ENCODE data around the gene AGAP1. TPM values are rescaled to one million over a fixed set of nuclear protein-coding genes. Genes with fewer than 3 reads are reported as not detected.

Gene AGAP1
- total RNA-seq, 1 donor from 2014 or later, result 47.2 TPM

DNA sequence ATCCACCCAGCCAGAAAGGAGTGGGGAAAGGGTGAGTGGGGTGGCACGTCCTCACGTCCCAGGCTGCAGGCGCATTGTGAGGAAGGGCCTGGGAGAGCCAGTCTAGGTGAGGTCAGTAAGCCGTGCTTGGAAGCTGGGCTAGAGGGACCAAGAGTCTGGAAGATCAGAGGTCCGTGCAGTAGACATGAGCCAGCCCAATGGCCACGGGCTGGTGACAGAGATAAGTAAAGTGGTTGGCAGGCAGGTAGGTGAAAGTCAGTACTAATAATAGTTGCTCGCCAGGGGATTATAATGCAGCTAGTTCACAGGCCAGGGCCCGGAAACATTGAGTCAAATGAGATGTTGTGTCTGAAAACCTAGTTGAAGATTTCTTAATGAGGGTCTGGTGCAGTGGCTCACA is 541.1 kb downstream of the AGAP1 start:
- no peak overlapping the region for H3K4me3 Mint-ChIP-seq (ENCODE audit: low read depth)
- TF ChIP-seq, protein P1, sequence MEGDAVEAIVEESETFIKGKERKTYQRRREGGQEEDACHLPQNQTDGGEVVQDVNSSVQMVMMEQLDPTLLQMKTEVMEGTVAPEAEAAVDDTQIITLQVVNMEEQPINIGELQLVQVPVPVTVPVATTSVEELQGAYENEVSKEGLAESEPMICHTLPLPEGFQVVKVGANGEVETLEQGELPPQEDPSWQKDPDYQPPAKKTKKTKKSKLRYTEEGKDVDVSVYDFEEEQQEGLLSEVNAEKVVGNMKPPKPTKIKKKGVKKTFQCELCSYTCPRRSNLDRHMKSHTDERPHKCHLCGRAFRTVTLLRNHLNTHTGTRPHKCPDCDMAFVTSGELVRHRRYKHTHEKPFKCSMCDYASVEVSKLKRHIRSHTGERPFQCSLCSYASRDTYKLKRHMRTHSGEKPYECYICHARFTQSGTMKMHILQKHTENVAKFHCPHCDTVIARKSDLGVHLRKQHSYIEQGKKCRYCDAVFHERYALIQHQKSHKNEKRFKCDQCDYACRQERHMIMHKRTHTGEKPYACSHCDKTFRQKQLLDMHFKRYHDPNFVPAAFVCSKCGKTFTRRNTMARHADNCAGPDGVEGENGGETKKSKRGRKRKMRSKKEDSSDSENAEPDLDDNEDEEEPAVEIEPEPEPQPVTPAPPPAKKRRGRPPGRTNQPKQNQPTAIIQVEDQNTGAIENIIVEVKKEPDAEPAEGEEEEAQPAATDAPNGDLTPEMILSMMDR (IDR thresholded peaks at IDR 0.05; ENCODE audit: unreplicated experiment), result no peak
- H3K9me3 Mint-ChIP-seq (ENCODE audit: low read depth), result no peaks in the 10 kb centered on the region
- no peak for DNase-seq (ENCODE audit: low spot score, unreplicated experiment)
- H3K27ac Mint-ChIP-seq, result peak overlapping the region; percentile 53
- H3K36me3 Mint-ChIP-seq (ENCODE audit: insufficient read depth), result peaks cover 1% of the 10 kb centered on the region
- H3K27me3 Mint-ChIP-seq, result no peaks in the 10 kb centered on the region
- H3K4me1 Mint-ChIP-seq (ENCODE audit: low read depth), result no peaks in the 10 kb centered on the region

DNA sequence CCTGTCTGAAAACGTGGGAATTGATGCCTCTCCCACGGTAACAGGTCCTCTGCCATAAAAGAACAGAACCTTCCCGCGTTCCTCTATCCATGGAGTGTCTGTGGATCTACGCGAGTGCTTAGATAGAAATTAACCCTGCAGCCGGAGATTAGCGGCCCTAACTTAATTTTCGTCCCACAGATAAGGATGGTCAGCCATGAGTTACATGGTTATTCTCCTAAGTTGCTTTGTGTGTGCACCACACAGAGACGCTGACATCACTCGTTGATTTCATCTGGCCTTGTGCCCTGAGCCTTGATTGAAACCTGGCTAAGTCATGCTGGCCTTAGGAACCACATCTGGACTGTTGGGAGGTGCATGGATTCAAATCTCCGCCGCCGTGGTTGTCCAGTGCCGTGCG is 542.2 kb downstream of the AGAP1 start:
- H3K4me1 Mint-ChIP-seq (ENCODE audit: low read depth), result no peaks in the 10 kb centered on the region
- H3K36me3 Mint-ChIP-seq (ENCODE audit: insufficient read depth), result peaks cover 4% of the 10 kb centered on the region
- H3K27ac Mint-ChIP-seq, result no peak overlapping the region
- TF ChIP-seq, protein P1 (IDR thresholded peaks at IDR 0.05; ENCODE audit: unreplicated experiment), result no peak
- no peak for DNase-seq (ENCODE audit: low spot score, unreplicated experiment)
- H3K27me3 Mint-ChIP-seq, result no peaks in the 10 kb centered on the region
- no peaks in the 10 kb centered on the region for H3K9me3 Mint-ChIP-seq (ENCODE audit: low read depth)
- no peak overlapping the region for H3K4me3 Mint-ChIP-seq (ENCODE audit: low read depth)

DNA sequence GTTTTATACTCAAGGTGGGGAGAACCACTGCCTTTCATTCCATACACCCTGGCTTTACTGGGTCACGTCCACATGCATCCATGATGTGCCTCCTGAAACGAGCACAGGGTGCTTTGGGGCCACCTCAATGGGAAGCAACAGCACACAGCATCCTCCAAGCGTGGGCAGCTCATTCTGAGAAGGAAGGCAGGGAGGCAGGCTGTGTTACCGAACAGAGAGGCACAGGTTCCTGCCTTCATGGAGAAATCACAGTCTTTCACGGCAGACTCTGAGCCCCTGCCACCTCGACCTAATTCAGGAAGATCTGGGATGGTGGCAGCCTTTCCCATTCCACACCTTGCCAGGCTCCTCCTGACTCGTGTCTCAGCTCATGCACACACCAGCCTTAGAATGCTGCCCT is 544.3 kb downstream of the AGAP1 start:
- H3K4me3 Mint-ChIP-seq (ENCODE audit: low read depth), result no peak overlapping the region
- DNase-seq (ENCODE audit: low spot score, unreplicated experiment), result no peak
- no peaks in the 10 kb centered on the region for H3K27me3 Mint-ChIP-seq
- TF ChIP-seq, protein P1 (IDR thresholded peaks at IDR 0.05; ENCODE audit: unreplicated experiment), result no peak
- peaks cover 13% of the 10 kb centered on the region for H3K36me3 Mint-ChIP-seq (ENCODE audit: insufficient read depth)
- no peak overlapping the region for H3K27ac Mint-ChIP-seq
- H3K4me1 Mint-ChIP-seq (ENCODE audit: low read depth), result no peaks in the 10 kb centered on the region
- H3K9me3 Mint-ChIP-seq (ENCODE audit: low read depth), result no peaks in the 10 kb centered on the region

DNA sequence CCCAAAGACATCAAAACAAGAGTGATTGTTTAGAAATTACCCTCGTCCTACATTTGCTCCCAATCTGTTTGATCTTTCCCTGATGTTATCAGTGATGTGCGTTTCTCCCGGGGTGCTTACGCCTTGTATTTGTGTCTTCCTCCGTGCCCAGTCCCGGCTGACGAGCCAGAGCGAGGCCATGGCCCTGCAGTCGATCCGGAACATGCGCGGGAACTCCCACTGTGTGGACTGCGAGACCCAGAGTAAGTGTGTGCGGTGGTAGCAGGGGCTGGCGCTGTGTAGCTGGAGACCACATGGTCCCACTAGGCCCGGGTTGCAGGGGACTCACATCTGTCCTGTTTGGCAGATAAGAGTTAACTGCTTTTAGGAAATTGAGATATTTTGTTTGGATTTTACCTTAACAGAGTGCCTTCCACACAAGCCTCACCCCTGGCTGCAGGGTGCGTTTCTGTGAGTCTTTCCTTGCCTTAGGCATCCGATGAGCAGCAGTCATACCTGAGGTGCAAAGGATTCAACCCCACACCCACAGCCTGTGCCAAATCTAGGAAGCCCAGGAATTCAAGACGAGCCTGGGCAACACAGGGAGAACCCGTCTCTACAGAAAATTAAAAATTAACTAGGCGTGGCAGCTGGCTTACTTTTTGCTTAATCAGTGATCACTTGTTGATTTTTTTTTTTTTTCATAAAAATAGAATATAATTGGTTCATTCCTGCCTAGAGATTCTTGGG is 546.9 kb downstream of the AGAP1 start:
- Mint-ChIP-seq H3K4me3 (ENCODE audit: low read depth) (no peak overlapping the region), H3K36me3 (ENCODE audit: insufficient read depth) (peaks cover 14% of the 10 kb centered on the region), H3K27ac (no peak overlapping the region), H3K9me3 (ENCODE audit: low read depth) (no peaks in the 10 kb centered on the region), H3K27me3 (no peaks in the 10 kb centered on the region), H3K4me1 (ENCODE audit: low read depth) (no peaks in the 10 kb centered on the region)
- TF ChIP-seq, protein P1 (IDR thresholded peaks at IDR 0.05; ENCODE audit: unreplicated experiment), result no peak
- no peak for DNase-seq (ENCODE audit: low spot score, unreplicated experiment)

DNA sequence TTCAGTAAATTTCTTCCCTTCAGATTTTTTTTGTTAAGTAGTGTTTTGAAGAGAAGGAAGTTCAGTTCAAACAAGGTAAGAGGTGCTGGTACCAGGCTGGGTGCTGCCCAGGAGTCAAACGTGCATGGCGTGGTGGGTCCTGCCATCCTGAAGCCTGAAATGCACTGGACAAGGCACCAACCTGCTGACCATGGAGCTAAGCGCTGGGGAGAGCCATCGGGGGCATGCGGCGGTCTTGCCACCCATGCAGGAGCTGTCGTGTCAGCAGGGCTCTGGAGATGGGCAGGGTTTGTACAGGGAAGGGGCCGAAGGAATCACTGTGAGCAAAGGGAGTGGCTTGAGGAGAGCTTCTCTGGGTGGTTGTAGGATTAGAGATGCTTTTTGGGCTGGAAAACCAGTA is 547.8 kb downstream of the AGAP1 start:
- no peaks in the 10 kb centered on the region for H3K4me1 Mint-ChIP-seq (ENCODE audit: low read depth)
- no peak overlapping the region for H3K4me3 Mint-ChIP-seq (ENCODE audit: low read depth)
- DNase-seq (ENCODE audit: low spot score, unreplicated experiment), result no peak
- H3K9me3 Mint-ChIP-seq (ENCODE audit: low read depth), result no peaks in the 10 kb centered on the region
- TF ChIP-seq, protein P1 (IDR thresholded peaks at IDR 0.05; ENCODE audit: unreplicated experiment), result no peak
- H3K27me3 Mint-ChIP-seq, result no peaks in the 10 kb centered on the region
- no peak overlapping the region for H3K27ac Mint-ChIP-seq
- H3K36me3 Mint-ChIP-seq (ENCODE audit: insufficient read depth), result peaks cover 17% of the 10 kb centered on the region

Measured in progenitor cell of endocrine pancreas (in vitro differentiated cells).